Measurements from ENCODE around the gene IRS2. TPM values are rescaled to one million over a fixed set of nuclear protein-coding genes. Genes with fewer than 3 reads are reported as not detected.

IRS2 gene
- total RNA-seq, 1 donor from 2014 or later: 14.9 TPM

- TF ChIP-seq CTCF (IDR thresholded peaks at IDR 0.05; ENCODE audit: borderline replicate concordance): no peak
- intact Hi-C loops (cut with micrococcal nuclease): no loop called here
- Histone ChIP-seq H3K36me3 (no peaks in the 10 kb centered on the region), H3K9me3 (replicated peaks) (no peaks in the 10 kb centered on the region), H3K27ac (replicated peaks) (no peak overlapping the region), H3K4me1 (peaks cover 16% of the 10 kb centered on the region), H3K4me3 (peak overlapping the region; percentile 17), H3K27me3 (ENCODE audit: low read depth) (peaks cover 32% of the 10 kb centered on the region)
- peak; percentile 56 for DNase-seq
These were observed 41.8 kb downstream of the IRS2 start for GRCh38 chr13:109744512-109745051.

GRCh38 chr13:109743706-109744453, 42.5 kb downstream of the IRS2 start:
- Histone ChIP-seq H3K9me3 (replicated peaks) (no peaks in the 10 kb centered on the region), H3K4me3 (no peak overlapping the region), H3K27ac (replicated peaks) (no peak overlapping the region), H3K27me3 (ENCODE audit: low read depth) (peaks cover 32% of the 10 kb centered on the region), H3K4me1 (peaks cover 16% of the 10 kb centered on the region), H3K36me3 (no peaks in the 10 kb centered on the region)
- no peak for TF ChIP-seq CTCF (IDR thresholded peaks at IDR 0.05; ENCODE audit: borderline replicate concordance)
- intact Hi-C loops (cut with micrococcal nuclease): no loop called here
- no peak for DNase-seq

GRCh38 chr13:109741966-109742365, 44.4 kb downstream of the IRS2 start:
- H3K9me3 ChIP-seq (replicated peaks): no peaks in the 10 kb centered on the region
- TF ChIP-seq CTCF (IDR thresholded peaks at IDR 0.05; ENCODE audit: borderline replicate concordance): no peak
- DNase-seq: no peak
- no peak overlapping the region for H3K27ac ChIP-seq (replicated peaks)
- peaks cover 29% of the 10 kb centered on the region for H3K4me1 ChIP-seq
- peaks cover 30% of the 10 kb centered on the region for H3K27me3 ChIP-seq (ENCODE audit: low read depth)
- no peaks in the 10 kb centered on the region for H3K36me3 ChIP-seq
- no peak overlapping the region for H3K4me3 ChIP-seq
- intact Hi-C loops (cut with micrococcal nuclease): no loop called here

- no peak for DNase-seq
- intact Hi-C loops (cut with micrococcal nuclease): no loop called here
- H3K27ac ChIP-seq (replicated peaks): no peak overlapping the region
- no peaks in the 10 kb centered on the region for H3K36me3 ChIP-seq
- no peaks in the 10 kb centered on the region for H3K9me3 ChIP-seq (replicated peaks)
- H3K27me3 ChIP-seq (ENCODE audit: low read depth): peaks cover 21% of the 10 kb centered on the region
- no peak for TF ChIP-seq CTCF (IDR thresholded peaks at IDR 0.05; ENCODE audit: borderline replicate concordance)
- no peak overlapping the region for H3K4me3 ChIP-seq
- H3K4me1 ChIP-seq: peaks cover 31% of the 10 kb centered on the region
These were observed 45.7 kb downstream of the IRS2 start for GRCh38 chr13:109740721-109741120.

- Histone ChIP-seq H3K9me3 (replicated peaks) (no peaks in the 10 kb centered on the region), H3K36me3 (no peaks in the 10 kb centered on the region), H3K27me3 (ENCODE audit: low read depth) (peaks cover 19% of the 10 kb centered on the region), H3K4me1 (peaks cover 31% of the 10 kb centered on the region), H3K27ac (replicated peaks) (no peak overlapping the region), H3K4me3 (no peak overlapping the region)
- TF ChIP-seq CTCF (IDR thresholded peaks at IDR 0.05; ENCODE audit: borderline replicate concordance): no peak
- intact Hi-C loops (cut with micrococcal nuclease): no loop called here
- no peak for DNase-seq
These were observed 46.3 kb downstream of the IRS2 start for GRCh38 chr13:109740121-109740520.

Measured in left ventricle myocardium inferior (tissue), 1 donor.